Measurements from ENCODE around the gene FSIP1. TPM values are rescaled to one million over a fixed set of nuclear protein-coding genes. Genes with fewer than 3 reads are reported as not detected.

The FSIP1 gene
- total and polyA plus RNA-seq, 9 of the 15 experiments (the other 6 are each of a cell fraction or from before 2014, with no cell fraction given), result 0.07 to 0.51 (median 0.29) TPM

DNA sequence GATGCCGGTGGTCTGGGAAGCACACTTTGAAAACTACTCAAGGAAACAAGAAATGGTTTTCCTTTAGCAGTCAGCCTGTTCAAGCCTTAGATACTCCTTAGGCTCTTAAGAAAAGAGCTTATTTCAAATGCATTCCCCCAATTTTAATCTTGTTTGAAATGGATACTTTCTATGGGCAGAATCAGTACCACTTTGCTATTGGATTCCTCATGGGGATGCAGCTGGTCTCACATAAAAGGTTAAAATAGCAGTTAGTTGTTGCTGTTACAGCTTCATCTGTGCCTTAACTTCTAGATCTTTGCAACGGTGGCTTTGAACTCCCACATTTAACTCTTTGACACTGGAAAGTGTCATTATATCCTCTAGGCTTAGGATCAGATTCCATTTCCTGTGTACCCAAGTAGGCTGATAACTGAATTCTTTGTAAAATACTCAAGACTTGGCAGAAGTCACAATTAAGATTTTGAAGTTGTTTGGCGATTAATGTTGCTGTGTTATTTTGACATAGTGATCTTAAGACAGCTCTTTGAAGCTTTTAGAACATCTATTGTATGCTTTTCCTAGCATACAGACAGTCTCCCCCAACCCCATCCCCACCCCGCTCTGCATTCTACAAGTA, 199.6 kb downstream of the FSIP1 start:
- intact Hi-C loops (cut with micrococcal nuclease), result loop anchor here (2.0 to 10.0 kb wide), 4 partner anchors 174 to 878 kb away; no protein-coding TSS in a partner anchor
- FAIRE-seq (no peak), DNase-seq (ENCODE audit: extremely low read depth in 1 of 4, low spot score in 3 of 4) (no peak), ATAC-seq (no peak)
- ChIA-PET POLR2A (no interaction called here), CTCF (ENCODE audit: low intra/inter-chr PET ratio) (no interaction called here)
- WGBS (ENCODE audit: insufficient coverage, low coverage, missing lambda C conversion rate), result 4% methylated on average over 4 of the region's 4 CpGs
- Histone ChIP-seq H3K9me3 (replicated peaks; ENCODE audit: control insufficient read depth, insufficient read depth, low read depth, low read length) (peaks cover 7% of the 10 kb centered on the region), H3K9me1 (ENCODE audit: control insufficient read depth, insufficient read depth, low read length) (no peaks in the 10 kb centered on the region), H3K36me3 (ENCODE audit: control insufficient read depth, insufficient read depth, low read length) (no peaks in the 10 kb centered on the region), H3K9ac (ENCODE audit: insufficient read depth in 1 of 2, low read depth in 2 of 2, low read length in 2 of 2) (no peak overlapping the region), H3K4me3 (no peak overlapping the region), H3K27ac (ENCODE audit: extremely low read depth, low read depth, low read length) (no peak overlapping the region), H2AFZ (ENCODE audit: low read depth, low read length) (no peak overlapping the region), H3K4me1 (replicated peaks in 1 of 2; ENCODE audit: control insufficient read depth in 2 of 2, insufficient read depth in 2 of 2, low read length in 2 of 2) (peaks cover 0 to 12% of the 10 kb centered on the region in 2 experiments; a peak in 2 of 5 replicates), H4K20me1 (replicated peaks; ENCODE audit: control insufficient read depth, insufficient read depth, low read length) (0 out of 2 replicates have a peak, but pooled peaks cover 3% of the 10 kb centered on the region), H3K27me3 (ENCODE audit: control insufficient read depth in 2 of 2, insufficient read depth in 2 of 2, low read length in 2 of 2) (peaks cover 39 to 62% of the 10 kb centered on the region in 2 experiments), H3K79me2 (ENCODE audit: control insufficient read depth, insufficient read depth, low read length) (no peaks in the 10 kb centered on the region), H3K4me2 (ENCODE audit: insufficient read depth, low read length) (no peak overlapping the region)
- no TSS peak for BruUV-seq (replicated peaks)
- in situ Hi-C loops (cut with MboI), result loop anchor here (25.0 kb wide), 1 partner anchor 771 kb away; no protein-coding TSS in a partner anchor
- TF ChIP-seq, protein P1, sequence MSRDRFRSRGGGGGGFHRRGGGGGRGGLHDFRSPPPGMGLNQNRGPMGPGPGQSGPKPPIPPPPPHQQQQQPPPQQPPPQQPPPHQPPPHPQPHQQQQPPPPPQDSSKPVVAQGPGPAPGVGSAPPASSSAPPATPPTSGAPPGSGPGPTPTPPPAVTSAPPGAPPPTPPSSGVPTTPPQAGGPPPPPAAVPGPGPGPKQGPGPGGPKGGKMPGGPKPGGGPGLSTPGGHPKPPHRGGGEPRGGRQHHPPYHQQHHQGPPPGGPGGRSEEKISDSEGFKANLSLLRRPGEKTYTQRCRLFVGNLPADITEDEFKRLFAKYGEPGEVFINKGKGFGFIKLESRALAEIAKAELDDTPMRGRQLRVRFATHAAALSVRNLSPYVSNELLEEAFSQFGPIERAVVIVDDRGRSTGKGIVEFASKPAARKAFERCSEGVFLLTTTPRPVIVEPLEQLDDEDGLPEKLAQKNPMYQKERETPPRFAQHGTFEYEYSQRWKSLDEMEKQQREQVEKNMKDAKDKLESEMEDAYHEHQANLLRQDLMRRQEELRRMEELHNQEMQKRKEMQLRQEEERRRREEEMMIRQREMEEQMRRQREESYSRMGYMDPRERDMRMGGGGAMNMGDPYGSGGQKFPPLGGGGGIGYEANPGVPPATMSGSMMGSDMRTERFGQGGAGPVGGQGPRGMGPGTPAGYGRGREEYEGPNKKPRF (IDR thresholded peaks at IDR 0.05; ENCODE audit: low read depth, low read length), result no peak
- TF ChIP-seq NR3C1 (CRISPR knock-in tag; IDR thresholded peaks at IDR 0.05) (no peak), ZNF589 (CRISPR knock-in tag; IDR thresholded peaks at IDR 0.05; ENCODE audit: low read depth) (no peak), FOXP1 (CRISPR knock-in tag; IDR thresholded peaks at IDR 0.05) (no peak), SMARCC2 (IDR thresholded peaks at IDR 0.05; ENCODE audit: low read depth) (no peak), MAFF (IDR thresholded peaks at IDR 0.05; ENCODE audit: low read length) (no peak), XRCC5 (IDR thresholded peaks at IDR 0.05; ENCODE audit: low read depth, low read length) (no peak), ZNF253 (CRISPR knock-in tag; conservative IDR thresholded peaks at IDR 0.05) (no peak), ZNF23 (CRISPR knock-in tag; IDR thresholded peaks at IDR 0.05) (no peak)

Data from K562 (cell line).